GM23338 (cell line): ENCODE data around the gene ESPN. TPM values are rescaled to one million over a fixed set of nuclear protein-coding genes. Genes with fewer than 3 reads are reported as not detected.
A peak's percentile ranks its signal among the peaks of the same experiment; 100 is the strongest.

ENCODE experiments used
- ATAC-seq: fragments of 200-7000 bp; cut with Tn5 transposase; 3 replicates; pipeline ENCODE4 v1.9.1; 2020
- DNase-seq: peaks from one replicate; pipeline ENCODE4 v3.0.0-alpha.2; 2015; ENCODE audit warnings: low spot score
- H2AFZ ChIP-seq: fragments of 200-600 bp; sonication (generic); 2 replicates; pipeline ENCODE4 v1.8.0; 2016; ENCODE audit warnings: antibody characterized with exemption, mild to moderate bottlenecking, moderate library complexity
- H3F3A ChIP-seq: fragments of 200-600 bp; sonication (generic); replicated peaks from 2 replicates; pipeline ENCODE4 v1.8.0; 2017; ENCODE audit warnings: antibody characterized with exemption, mixed run types, low read depth
- H3K27ac ChIP-seq: fragments of 200-600 bp; sonication (generic); 2 replicates; pipeline ENCODE4 v1.6.1; 2016; ENCODE audit warnings: low read depth
- H3K27me3 ChIP-seq: fragments of 200-600 bp; sonication (generic); 2 replicates; pipeline ENCODE4 v1.8.0; 2016; ENCODE audit warnings: mild to moderate bottlenecking, mixed run types, moderate library complexity; ENCODE audit not compliant: insufficient read depth
- H3K36me3 ChIP-seq: fragments of 200-600 bp; sonication (generic); 2 replicates; pipeline ENCODE4 v1.8.0; 2016; ENCODE audit warnings: mild to moderate bottlenecking; ENCODE audit not compliant: insufficient read depth
- H3K4me1 ChIP-seq: fragments of 200-600 bp; sonication (generic); 2 replicates; pipeline ENCODE4 v1.8.0; 2016; ENCODE audit warnings: mild to moderate bottlenecking, moderate library complexity; ENCODE audit not compliant: insufficient read depth
- H3K4me2 ChIP-seq: fragments of 200-600 bp; sonication (generic); 2 replicates; pipeline ENCODE4 v1.7.1; 2017; ENCODE audit warnings: mixed run types
- H3K4me3 ChIP-seq: fragments of 200-600 bp; sonication (generic); 2 replicates; pipeline ENCODE4 v1.6.1; 2016; ENCODE audit warnings: mixed run types
- H3K79me2 ChIP-seq: fragments of 200-600 bp; sonication (generic); replicated peaks from 2 replicates; pipeline ENCODE4 v1.8.0; 2017; ENCODE audit warnings: mild to moderate bottlenecking; ENCODE audit not compliant: insufficient read depth
- H3K9me2 ChIP-seq: fragments of 200-600 bp; sonication (generic); 2 replicates; pipeline ENCODE4 v1.8.0; 2017; ENCODE audit not compliant: insufficient read depth
- H4K20me1 ChIP-seq: fragments of 200-600 bp; sonication (generic); replicated peaks from 2 replicates; pipeline ENCODE4 v1.8.0; 2017; ENCODE audit warnings: mild to moderate bottlenecking; ENCODE audit not compliant: insufficient read depth
- H3K27ac Mint-ChIP-seq: 2 replicates; pipeline ENCODE4 v1.8.0; 2020; ENCODE audit warnings: inconsistent platforms, mild to moderate bottlenecking, moderate library complexity, mixed read lengths
- H3K27me3 Mint-ChIP-seq: 3 replicates; pipeline ENCODE4 v1.8.0; 2022; ENCODE audit warnings: low read depth, mild to moderate bottlenecking, moderate library complexity, mixed read lengths, inconsistent platforms; ENCODE audit not compliant: insufficient read depth, poor library complexity
- H3K36me3 Mint-ChIP-seq: 3 replicates; pipeline ENCODE4 v1.8.0; 2021; ENCODE audit warnings: low read depth, mild to moderate bottlenecking, inconsistent platforms, moderate library complexity, mixed read lengths
- H3K4me1 Mint-ChIP-seq: 3 replicates; pipeline ENCODE4 v1.8.0; 2020; ENCODE audit warnings: mild to moderate bottlenecking, inconsistent platforms, mixed read lengths
- H3K4me3 Mint-ChIP-seq: 3 replicates; pipeline ENCODE4 v1.8.0; 2021; ENCODE audit warnings: moderate library complexity, mild to moderate bottlenecking, inconsistent platforms, mixed read lengths
- H3K9me3 Mint-ChIP-seq: 3 replicates; pipeline ENCODE4 v1.8.0; 2020; ENCODE audit warnings: moderate library complexity, mild to moderate bottlenecking, inconsistent platforms, mixed read lengths
- CREB1 ChIP-seq: fragments of 250-450 bp; sonication (Bioruptor Pico); IDR thresholded peaks from 2 replicates; pipeline ENCODE4 v1.5.0; 2020; ENCODE audit warnings: low read depth, mild to moderate bottlenecking, moderate library complexity
- EZH2 ChIP-seq: fragments of 200-600 bp; sonication (generic); IDR thresholded peaks from one replicate; pipeline ENCODE4 v1.8.0; 2017; ENCODE audit warnings: antibody characterized with exemption, mild to moderate bottlenecking, low read depth; ENCODE audit not compliant: unreplicated experiment
- JUNB ChIP-seq: IDR thresholded peaks from one replicate; pipeline ENCODE4 v1.6.1; 2016; ENCODE audit warnings: antibody characterized with exemption; ENCODE audit not compliant: unreplicated experiment
- NANOG ChIP-seq: IDR thresholded peaks from 2 replicates; pipeline ENCODE4 v1.6.1; 2016; ENCODE audit warnings: antibody characterized with exemption, borderline replicate concordance
- STAT1 ChIP-seq: IDR thresholded peaks from one replicate; pipeline ENCODE4 v1.6.1; 2016; ENCODE audit warnings: antibody characterized with exemption; ENCODE audit not compliant: unreplicated experiment
- ZNF114 ChIP-seq: fragments of 250-450 bp; sonication (Bioruptor Pico); IDR thresholded peaks from 2 replicates; pipeline ENCODE4 v1.5.0; 2020; ENCODE audit warnings: mild to moderate bottlenecking, moderate library complexity
- ZNF331 ChIP-seq: fragments of 250-450 bp; sonication (Bioruptor Pico); IDR thresholded peaks from 2 replicates; pipeline ENCODE4 v1.5.0; 2020; ENCODE audit warnings: low read depth, mild to moderate bottlenecking, moderate library complexity
- polyA plus RNA-seq: library from polyadenylated mRNA; unstranded; fragments of >200 nt; fragmentation: Nextera tagmentation; extraction: Ambion mirVana; gene quantifications from 2 replicates; pipeline ENCODE4 v1.2.1, GENCODE V29; 2016
- total RNA-seq: library from RNA; depleted of rRNA; stranded (reverse); fragments of >200 nt; shearing (Covaris generic); gene quantifications from 2 replicates; pipeline ENCODE4 v1.2.3, GENCODE V29; 2014
- TF ChIP-seq, protein P1 (sequence below), 2 experiments: fragments of 200-600 bp in 1 of 2; sonication (generic) in 1 of 2; conservative IDR thresholded peaks; 2 replicates each; pipeline versions ENCODE4 v1.5.1 to v1.6.1; 2016 to 2017; ENCODE audit warnings: antibody characterized with exemption in 2 of 2, low read depth in 2 of 2, mild to moderate bottlenecking in 2 of 2, moderate library complexity in 1 of 2
- TF ChIP-seq, protein P2 (sequence below): fragments of 250-450 bp; sonication (Bioruptor Pico); IDR thresholded peaks from 2 replicates; pipeline ENCODE4 v1.5.0; 2020; ENCODE audit warnings: mild to moderate bottlenecking, moderate library complexity
- TF ChIP-seq, protein P3 (sequence below): IDR thresholded peaks from 2 replicates; pipeline ENCODE4 v1.6.1; 2016; ENCODE audit warnings: antibody characterized with exemption

ESPN gene
- total and polyA plus RNA-seq, 2 experiments from 2014 or later, result 12.2 to 13.6 TPM

- Mint-ChIP-seq H3K4me1 (peaks cover 9% of the 10 kb centered on the region), H3K4me3 (no peak overlapping the region; the same call in 2 of the 3 replicates), H3K9me3 (no peaks in the 10 kb centered on the region; the same call in 2 of the 3 replicates), H3K27me3 (peaks cover 60% of the 10 kb centered on the region), H3K36me3 (no peaks in the 10 kb centered on the region), H3K27ac (no peak overlapping the region)
- no peaks in the 10 kb centered on the region for H3K36me3 ChIP-seq
- 0 out of 2 replicates have a peak, but pooled peaks cover 6% of the 10 kb centered on the region for H3F3A ChIP-seq
- peak overlapping the region; percentile 33; the same call in 1 of the 2 replicates for H2AFZ ChIP-seq
- peak overlapping the region; percentile 67; the same call in 1 of the 2 replicates for H3K27ac ChIP-seq
- peak overlapping the region; percentile 66 for H3K4me2 ChIP-seq
- peaks cover 71% of the 10 kb centered on the region for H3K27me3 ChIP-seq
- H4K20me1 ChIP-seq, result peaks cover 8% of the 10 kb centered on the region; the same call in 1 of the 2 replicates
- no peaks in the 10 kb centered on the region for H3K79me2 ChIP-seq
- DNase-seq, result no peak
- TF ChIP-seq, protein P1, sequence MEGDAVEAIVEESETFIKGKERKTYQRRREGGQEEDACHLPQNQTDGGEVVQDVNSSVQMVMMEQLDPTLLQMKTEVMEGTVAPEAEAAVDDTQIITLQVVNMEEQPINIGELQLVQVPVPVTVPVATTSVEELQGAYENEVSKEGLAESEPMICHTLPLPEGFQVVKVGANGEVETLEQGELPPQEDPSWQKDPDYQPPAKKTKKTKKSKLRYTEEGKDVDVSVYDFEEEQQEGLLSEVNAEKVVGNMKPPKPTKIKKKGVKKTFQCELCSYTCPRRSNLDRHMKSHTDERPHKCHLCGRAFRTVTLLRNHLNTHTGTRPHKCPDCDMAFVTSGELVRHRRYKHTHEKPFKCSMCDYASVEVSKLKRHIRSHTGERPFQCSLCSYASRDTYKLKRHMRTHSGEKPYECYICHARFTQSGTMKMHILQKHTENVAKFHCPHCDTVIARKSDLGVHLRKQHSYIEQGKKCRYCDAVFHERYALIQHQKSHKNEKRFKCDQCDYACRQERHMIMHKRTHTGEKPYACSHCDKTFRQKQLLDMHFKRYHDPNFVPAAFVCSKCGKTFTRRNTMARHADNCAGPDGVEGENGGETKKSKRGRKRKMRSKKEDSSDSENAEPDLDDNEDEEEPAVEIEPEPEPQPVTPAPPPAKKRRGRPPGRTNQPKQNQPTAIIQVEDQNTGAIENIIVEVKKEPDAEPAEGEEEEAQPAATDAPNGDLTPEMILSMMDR (conservative IDR thresholded peaks at IDR 0.05; ENCODE audit: low read depth in 2 of 2), result no peak
- TF ChIP-seq ZNF114 (CRISPR knock-in tag) (no peak), CREB1 (CRISPR knock-in tag) (no peak), JUNB (no peak), ZNF331 (CRISPR knock-in tag) (no peak), EZH2 (no peak), STAT1 (no peak), NANOG (no peak)
- TF ChIP-seq, protein P2, sequence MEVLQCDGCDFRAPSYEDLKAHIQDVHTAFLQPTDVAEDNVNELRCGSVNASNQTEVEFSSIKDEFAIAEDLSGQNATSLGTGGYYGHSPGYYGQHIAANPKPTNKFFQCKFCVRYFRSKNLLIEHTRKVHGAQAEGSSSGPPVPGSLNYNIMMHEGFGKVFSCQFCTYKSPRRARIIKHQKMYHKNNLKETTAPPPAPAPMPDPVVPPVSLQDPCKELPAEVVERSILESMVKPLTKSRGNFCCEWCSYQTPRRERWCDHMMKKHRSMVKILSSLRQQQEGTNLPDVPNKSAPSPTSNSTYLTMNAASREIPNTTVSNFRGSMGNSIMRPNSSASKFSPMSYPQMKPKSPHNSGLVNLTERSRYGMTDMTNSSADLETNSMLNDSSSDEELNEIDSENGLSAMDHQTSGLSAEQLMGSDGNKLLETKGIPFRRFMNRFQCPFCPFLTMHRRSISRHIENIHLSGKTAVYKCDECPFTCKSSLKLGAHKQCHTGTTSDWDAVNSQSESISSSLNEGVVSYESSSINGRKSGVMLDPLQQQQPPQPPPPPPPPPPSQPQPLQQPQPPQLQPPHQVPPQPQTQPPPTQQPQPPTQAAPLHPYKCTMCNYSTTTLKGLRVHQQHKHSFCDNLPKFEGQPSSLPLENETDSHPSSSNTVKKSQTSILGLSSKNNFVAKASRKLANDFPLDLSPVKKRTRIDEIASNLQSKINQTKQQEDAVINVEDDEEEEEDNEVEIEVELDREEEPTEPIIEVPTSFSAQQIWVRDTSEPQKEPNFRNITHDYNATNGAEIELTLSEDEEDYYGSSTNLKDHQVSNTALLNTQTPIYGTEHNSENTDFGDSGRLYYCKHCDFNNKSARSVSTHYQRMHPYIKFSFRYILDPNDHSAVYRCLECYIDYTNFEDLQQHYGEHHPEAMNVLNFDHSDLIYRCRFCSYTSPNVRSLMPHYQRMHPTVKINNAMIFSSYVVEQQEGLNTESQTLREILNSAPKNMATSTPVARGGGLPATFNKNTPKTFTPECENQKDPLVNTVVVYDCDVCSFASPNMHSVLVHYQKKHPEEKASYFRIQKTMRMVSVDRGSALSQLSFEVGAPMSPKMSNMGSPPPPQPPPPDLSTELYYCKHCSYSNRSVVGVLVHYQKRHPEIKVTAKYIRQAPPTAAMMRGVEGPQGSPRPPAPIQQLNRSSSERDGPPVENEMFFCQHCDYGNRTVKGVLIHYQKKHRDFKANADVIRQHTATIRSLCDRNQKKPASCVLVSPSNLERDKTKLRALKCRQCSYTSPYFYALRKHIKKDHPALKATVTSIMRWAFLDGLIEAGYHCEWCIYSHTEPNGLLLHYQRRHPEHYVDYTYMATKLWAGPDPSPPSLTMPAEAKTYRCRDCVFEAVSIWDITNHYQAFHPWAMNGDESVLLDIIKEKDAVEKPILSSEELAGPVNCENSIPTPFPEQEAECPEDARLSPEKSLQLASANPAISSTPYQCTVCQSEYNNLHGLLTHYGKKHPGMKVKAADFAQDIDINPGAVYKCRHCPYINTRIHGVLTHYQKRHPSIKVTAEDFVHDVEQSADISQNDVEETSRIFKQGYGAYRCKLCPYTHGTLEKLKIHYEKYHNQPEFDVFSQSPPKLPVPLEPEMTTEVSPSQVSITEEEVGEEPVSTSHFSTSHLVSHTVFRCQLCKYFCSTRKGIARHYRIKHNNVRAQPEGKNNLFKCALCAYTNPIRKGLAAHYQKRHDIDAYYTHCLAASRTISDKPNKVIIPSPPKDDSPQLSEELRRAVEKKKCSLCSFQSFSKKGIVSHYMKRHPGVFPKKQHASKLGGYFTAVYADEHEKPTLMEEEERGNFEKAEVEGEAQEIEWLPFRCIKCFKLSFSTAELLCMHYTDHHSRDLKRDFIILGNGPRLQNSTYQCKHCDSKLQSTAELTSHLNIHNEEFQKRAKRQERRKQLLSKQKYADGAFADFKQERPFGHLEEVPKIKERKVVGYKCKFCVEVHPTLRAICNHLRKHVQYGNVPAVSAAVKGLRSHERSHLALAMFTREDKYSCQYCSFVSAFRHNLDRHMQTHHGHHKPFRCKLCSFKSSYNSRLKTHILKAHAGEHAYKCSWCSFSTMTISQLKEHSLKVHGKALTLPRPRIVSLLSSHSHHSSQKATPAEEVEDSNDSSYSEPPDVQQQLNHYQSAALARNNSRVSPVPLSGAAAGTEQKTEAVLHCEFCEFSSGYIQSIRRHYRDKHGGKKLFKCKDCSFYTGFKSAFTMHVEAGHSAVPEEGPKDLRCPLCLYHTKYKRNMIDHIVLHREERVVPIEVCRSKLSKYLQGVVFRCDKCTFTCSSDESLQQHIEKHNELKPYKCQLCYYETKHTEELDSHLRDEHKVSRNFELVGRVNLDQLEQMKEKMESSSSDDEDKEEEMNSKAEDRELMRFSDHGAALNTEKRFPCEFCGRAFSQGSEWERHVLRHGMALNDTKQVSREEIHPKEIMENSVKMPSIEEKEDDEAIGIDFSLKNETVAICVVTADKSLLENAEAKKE, result no peak
- TF ChIP-seq, protein P3, sequence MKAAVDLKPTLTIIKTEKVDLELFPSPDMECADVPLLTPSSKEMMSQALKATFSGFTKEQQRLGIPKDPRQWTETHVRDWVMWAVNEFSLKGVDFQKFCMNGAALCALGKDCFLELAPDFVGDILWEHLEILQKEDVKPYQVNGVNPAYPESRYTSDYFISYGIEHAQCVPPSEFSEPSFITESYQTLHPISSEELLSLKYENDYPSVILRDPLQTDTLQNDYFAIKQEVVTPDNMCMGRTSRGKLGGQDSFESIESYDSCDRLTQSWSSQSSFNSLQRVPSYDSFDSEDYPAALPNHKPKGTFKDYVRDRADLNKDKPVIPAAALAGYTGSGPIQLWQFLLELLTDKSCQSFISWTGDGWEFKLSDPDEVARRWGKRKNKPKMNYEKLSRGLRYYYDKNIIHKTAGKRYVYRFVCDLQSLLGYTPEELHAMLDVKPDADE, result no peak
- H3K4me3 ChIP-seq, result 0 out of 2 replicates have a peak overlapping the region, but pooled peaks have one; percentile 21
- no peak; the same call in 2 of the 3 replicates for ATAC-seq
- H3K4me1 ChIP-seq, result peaks cover 11% of the 10 kb centered on the region
- no peaks in the 10 kb centered on the region for H3K9me2 ChIP-seq
Measured at GRCh38 chr1:6414881-6415626, 9.5 kb upstream of the ESPN start.
